NCI-H187 (cell line): ENCODE results near the gene CTDSPL.
"Not testable (repeated sequence)": the region's sequence is repeated elsewhere in the genome, so short reads cannot be mapped to it uniquely, and the experiment has no call there.

Experiments
- DNase-seq, 2 experiments: peaks; one replicate each; lab custom pipeline; 2025; lab: John Stamatoyannopoulos, UW

Gene CTDSPL

DNA sequence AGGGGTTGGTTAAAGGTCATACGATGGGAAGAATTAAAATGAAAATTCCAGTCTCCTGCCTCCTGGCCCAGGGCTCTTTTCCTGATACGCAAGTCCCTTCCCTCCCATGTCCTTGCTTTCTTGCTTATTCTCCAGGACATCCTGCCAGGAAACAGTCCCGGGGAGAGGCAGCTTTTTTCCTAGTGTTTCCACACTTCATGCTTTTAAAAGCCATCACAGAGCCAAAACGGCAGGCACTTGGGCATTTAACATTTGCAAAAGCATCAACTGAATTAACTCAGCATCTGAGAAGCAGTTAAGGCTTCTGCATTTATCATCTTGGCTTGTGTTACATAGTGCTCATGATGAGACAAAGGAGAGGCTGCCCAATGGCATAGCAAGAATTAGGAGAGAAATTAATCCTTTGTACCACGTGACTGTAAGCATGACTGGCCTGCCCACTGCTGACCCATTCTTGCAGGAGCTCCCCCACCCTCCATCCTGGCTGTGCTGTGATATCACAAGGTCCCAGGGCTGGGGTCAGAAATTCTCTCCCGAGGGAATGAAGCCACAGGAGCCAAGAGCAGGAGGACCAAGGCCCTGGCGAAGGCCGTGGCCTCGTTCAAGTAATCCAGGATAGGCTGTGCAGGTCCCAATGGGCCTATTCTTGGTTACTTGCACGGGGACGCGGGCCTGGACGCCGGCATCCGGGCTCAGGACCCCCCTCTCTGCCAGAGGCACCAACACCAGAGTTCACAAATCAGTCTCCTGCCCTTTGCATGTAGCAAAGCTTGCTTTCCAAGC lies 107.3 kb downstream of the CTDSPL start:
- no peak for DNase-seq

- DNase-seq = no peak
These were observed 108.0 kb downstream of the CTDSPL start for GRCh38 chr3:37969596-37970100.

GRCh38 chr3:37970802-37971201 lies 109.1 kb downstream of the CTDSPL start:
- no peak for DNase-seq

GRCh38 chr3:37971467-37971866 lies 109.8 kb downstream of the CTDSPL start:
- no peak for DNase-seq

- not testable (repeated sequence) for DNase-seq
These were observed 110.4 kb downstream of the CTDSPL start for GRCh38 chr3:37972056-37972455.

GRCh38 chr3:37973246-37974054 lies 111.8 kb downstream of the CTDSPL start:
- DNase-seq = no peak

GRCh38 chr3:37974121-37975083 lies 112.7 kb downstream of the CTDSPL start:
- DNase-seq = peak in 1 of 2 experiments; percentile 11

DNA sequence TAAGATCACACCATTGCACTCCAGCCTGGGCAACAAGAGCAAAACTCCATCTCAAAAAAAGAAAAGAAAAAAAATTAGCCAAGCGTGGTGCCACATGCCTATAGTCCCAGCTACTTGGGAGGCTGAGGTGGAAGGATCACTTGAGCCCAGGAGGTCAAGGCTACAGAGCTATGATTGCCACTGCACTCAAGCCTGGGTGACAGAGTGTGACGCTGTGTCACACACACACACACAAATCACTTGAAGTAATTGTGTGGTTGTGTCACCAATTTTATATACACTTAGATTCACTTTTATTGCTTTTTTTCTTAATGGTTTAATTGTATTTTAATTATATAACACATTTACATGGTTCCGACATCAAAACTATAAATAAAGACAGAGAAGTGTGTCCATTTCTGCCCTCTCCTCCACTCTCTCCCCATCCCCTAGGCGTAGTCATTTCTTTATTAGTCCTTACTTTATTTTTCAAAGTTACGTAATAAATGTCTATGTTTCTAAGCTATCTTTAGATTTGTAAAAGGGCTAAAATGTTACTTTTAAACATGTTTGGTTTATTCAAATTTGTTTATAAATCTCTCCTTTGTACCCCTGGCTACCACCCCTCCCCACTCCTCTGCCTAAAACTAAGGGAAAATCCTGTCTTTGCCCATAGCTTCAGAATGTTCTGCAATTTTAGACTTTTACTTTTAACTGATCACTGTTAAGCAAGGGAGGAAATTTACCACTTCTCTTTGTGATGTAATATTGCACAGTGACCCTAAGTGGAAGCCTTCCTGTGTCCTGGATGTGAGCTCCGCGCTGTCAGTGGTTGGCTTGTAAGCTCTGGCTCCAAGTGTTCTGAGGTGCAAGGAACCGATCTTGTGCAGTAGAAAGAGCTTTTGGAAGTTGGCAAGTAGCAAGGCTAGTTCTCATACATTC lies 118.1 kb downstream of the CTDSPL start:
- no peak for DNase-seq

DNA sequence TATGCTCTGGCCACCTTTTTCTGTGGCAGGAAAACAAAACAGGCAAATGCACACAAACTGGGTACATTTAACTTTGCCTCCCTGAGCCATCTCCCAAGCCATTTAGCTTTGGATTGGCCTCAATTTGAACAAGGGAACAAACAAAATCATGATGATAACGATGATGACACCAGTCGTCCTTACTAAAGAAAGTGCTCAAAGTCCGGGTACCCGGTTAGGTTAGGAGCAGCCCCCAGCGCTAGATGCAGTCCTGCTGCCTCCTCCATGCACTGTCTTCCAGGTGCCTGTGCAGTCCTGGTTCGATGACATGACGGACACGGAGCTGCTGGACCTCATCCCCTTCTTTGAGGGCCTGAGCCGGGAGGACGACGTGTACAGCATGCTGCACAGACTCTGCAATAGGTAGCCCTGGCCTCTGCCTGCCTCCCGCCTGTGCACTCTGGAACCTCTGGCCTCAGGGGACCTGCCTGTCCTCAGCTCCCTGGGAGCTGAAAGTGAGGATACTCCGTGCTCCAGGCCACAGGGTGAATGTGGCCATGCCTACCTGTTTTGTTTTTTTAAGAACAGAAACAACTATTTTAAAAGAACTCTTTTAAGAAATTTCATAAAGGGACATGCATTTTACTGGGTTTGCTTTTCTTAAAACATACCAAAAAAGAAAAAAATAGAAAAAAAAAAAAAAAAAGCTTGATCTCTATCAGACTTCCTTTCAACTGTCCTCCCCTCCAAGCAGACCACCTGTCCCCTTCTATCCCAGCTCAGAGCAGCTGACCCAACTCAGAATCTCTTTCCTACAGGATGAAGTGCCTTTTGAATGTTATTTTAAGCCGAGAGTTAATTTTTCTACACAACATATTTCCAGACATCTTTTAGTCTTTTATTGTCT lies 119.0 kb downstream of the CTDSPL start:
- DNase-seq = no peak

GRCh38 chr3:37981348-37981664 lies 119.6 kb downstream of the CTDSPL start:
- DNase-seq = no peak

DNA sequence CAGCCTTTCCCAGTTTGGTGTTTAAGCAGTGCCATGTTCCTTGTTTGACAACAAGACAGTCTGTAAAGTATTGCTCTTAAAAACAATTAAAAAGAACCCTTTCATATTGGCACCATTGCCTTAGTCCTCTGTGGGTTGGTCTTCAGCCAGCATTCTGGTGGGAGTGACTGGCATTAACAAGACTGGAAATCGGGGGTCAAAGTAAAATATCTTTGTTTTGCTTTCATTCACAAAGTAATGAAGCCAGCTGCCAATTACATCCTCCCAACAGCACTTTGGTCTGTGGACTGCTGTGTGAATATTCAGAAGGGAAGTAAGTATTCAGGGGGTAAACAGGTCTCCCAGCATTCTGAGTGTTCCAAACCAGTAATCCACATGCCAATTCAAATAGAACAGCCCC lies 120.7 kb downstream of the CTDSPL start:
- DNase-seq = no peak

DNA sequence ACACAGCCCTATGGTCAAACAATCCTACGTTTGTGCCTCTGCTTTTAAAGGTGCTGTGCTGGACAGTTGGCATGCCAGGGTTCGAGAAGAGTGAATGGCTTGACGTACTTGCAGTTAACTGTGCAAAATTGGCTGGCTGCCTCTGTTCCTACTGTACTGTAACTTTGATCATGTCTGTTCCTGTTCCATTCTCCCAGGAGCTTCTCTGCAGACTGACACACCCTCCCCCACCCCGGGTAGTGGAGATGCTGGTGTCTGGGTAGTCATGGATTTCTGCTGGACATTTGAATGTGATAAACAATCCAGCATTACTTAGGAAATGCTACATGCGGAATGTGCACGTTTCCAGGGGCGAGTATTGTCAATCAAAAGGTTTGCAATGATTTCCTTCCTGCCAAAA lies 122.4 kb downstream of the CTDSPL start:
- DNase-seq = no peak

DNA sequence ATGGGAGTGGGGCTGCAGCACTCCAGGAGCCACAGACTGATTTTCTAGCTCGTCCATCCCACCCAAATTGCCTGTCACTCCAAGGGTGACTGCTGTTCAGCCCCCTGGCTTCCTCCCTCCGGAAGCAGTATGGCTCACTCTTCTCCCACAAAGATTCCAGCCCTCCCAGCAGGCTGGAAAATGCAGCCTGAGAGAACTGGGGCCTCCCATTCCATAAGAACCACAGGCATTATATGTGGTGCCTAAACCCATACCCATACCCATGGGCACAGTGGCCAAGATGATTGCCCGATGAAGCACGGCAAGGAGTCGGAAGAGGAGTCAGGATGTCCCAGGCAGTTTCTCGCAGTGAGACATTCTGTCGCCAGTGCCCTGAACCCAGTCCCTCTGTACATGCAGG lies 122.9 kb downstream of the CTDSPL start:
- DNase-seq = no peak

- no peak for DNase-seq
These were observed 124.1 kb downstream of the CTDSPL start for GRCh38 chr3:37985637-37986320.

DNA sequence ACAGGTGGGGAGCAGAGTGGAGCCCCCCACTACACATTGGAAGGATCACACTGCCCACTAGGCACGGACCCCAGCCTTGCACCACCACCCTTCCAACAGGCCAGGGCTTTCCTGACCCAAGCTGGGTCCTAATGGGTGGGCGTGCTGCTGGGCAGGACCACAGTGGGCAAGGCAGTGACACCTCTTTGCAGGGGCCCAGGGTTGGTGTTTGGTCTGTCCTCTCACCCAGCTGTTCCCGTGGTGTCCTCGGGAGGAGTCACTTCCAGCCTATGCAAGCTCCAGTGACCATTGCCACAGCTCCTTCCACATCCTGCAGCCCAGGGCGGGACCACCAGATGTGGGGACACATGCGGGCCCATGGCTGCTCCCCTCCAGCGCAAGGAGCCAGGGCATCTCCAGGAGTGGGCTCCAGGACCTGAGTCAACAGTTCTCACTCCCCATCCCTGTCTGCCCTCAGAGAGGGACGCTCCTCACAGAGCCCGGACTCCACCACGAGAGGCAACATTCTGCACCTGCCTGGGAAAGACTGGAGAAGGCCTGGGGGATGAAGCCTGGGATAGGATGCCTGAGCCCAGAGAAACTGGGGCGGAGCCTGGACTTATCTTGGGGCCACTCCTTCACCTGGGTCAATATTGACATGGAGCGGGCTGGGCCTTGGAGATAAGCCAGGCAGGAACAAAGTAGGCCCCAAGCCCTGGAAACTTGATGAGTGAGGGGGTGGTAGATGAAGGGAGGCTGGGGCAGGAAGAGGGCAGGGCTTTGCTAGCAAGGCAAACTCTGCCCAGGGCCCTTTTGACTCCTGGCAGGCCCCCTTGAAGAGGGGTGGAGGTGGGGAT lies 125.0 kb downstream of the CTDSPL start:
- peak in 1 of 2 experiments; percentile 29 for DNase-seq

DNA sequence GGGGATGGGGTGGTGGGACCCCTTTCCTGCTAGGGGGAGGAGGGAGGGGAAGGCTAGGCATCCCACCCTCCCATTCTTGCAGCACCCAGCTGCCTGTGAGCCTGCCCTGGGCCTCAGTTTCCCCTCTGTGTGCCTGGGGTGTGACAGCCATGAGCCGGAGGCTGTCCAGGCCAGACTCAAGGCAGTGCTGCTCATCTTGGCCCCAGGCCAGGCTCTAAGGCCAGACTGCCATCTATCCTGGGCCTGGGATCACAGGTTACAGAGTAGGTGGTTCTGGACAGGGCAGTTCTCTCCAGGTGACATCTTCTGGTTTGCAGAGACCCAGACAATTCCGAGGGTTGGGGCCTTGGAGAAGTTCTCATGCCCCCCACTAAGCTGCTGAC lies 125.6 kb downstream of the CTDSPL start:
- no peak for DNase-seq

DNA sequence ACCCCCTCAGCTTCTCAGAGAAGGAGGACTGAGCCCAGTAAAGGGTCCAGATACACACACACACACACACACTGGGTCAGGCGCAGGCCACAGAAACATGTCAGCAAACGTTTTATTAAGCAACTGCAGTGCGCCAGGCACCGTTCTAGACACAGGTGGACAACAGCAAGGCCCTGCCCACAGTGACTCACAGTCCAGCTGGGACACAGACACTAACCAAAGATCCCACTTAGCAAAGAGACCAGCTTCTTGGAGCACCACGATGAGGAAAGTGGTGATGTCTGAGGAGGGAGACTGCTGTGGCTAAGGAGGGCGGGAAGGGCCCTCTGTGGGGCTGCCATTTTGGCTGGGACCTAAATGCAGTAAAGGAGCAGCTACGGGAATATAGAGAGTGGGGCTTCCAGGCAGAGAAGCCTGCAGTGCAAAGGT lies 126.1 kb downstream of the CTDSPL start:
- DNase-seq = no peak

DNA sequence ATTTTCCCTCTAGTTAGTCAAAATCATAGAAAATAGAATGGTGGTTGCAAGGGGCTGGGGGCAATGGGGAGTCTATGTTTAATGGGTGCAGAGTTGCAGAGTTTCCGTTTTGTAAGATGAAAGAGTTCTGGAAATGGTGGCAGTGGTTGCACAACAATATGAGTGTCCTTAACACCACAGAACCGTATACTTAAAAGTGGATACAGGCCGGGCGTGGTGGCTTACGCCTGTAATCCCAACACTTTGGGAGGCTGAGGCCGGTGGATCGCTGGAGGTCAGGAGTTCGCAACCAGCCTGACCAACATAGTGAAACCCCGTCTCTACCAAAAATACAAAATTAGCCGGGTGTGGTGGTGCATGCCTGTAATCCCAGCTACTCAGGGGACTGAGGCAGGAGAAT lies 126.7 kb downstream of the CTDSPL start:
- DNase-seq = not testable (repeated sequence)
